ENCODE results near the gene CCDC187. TPM values are rescaled to one million over a fixed set of nuclear protein-coding genes. Genes with fewer than 3 reads are reported as not detected.

Gene CCDC187
- polyA plus RNA-seq, 1 donor (not counting 4 experiments of a cell fraction or from before 2014, with no cell fraction given) = 0.03 TPM

DNA sequence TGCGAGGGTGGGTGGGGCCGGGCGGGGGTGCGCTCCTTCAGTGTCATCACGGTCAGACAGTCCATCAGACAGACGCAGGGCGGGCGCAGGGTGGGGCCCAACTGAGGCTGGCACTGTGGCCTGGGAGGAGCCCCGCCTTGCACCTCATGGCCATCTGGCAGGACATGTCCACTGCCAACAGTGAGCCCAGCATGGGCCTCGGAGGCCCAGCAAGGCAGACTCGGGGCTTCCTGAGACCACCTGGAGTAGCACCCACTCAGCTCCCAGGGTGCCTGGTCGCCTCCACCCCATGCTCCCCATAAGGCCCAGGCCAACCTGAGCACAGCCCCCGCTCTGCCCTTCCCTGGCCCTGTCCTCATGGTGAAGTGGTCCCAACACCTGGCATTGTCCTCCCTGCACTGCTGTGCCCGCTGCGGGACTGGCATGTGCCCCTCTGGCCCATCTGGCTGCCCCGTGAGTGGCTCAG is 14.9 kb upstream of the CCDC187 start:
- peaks cover 13% of the 10 kb centered on the region for H3K4me1 ChIP-seq (ENCODE audit: control insufficient read depth, extremely low read depth, insufficient read depth, low read length)
- dilution Hi-C loops (cut with MboI; ENCODE audit: extremely low pct_ligation_motif_present, low sequenced_read_pairs) = no loop called here
- FAIRE-seq (no peak), DNase-seq (ENCODE audit: low read depth, low spot score) (no peak)
- TF ChIP-seq EZH2 (IDR thresholded peaks at IDR 0.05; ENCODE audit: low read length) = no peak
- no peak for TF ChIP-seq CTCF (optimal IDR thresholded peaks at IDR 0.05 in 1 of 3, IDR thresholded peaks at IDR 0.05 in 1 of 3, conservative IDR thresholded peaks at IDR 0.05 in 1 of 3; ENCODE audit: extremely low read depth in 1 of 3, insufficient read depth in 2 of 3, low read length in 3 of 3)
- peaks cover 8% of the 10 kb centered on the region for H3K9me3 ChIP-seq (ENCODE audit: control insufficient read depth, low read depth, low read length)
- no peak overlapping the region for H3K27ac ChIP-seq (ENCODE audit: control insufficient read depth, insufficient read depth, low read length)
- H4K20me1 ChIP-seq (ENCODE audit: control insufficient read depth, extremely low read depth, insufficient read depth, low read length) = no peaks in the 10 kb centered on the region
- H3K36me3 ChIP-seq (ENCODE audit: control insufficient read depth in 2 of 2, extremely low read depth in 1 of 2, insufficient read depth in 2 of 2, low read length in 2 of 2) = no peaks in the 10 kb centered on the region
- H2AFZ ChIP-seq (ENCODE audit: control insufficient read depth, low read length) = no peak overlapping the region
- H3K9me1 ChIP-seq (ENCODE audit: control insufficient read depth, extremely low read depth, insufficient read depth, low read length) = no peaks in the 10 kb centered on the region
- H3K4me2 ChIP-seq (ENCODE audit: control insufficient read depth, extremely low read depth, insufficient read depth, low read depth, low read length) = no peak overlapping the region
- no peaks in the 10 kb centered on the region for H3K79me2 ChIP-seq (ENCODE audit: control insufficient read depth, insufficient read depth, low read length)
- peaks cover 20% of the 10 kb centered on the region for H3K27me3 ChIP-seq (ENCODE audit: control insufficient read depth, extremely low read depth, insufficient read depth, low read length)
- no peak overlapping the region for H3K9ac ChIP-seq (ENCODE audit: control insufficient read depth, extremely low read depth, insufficient read depth, low read length)
- no peak overlapping the region for H3K4me3 ChIP-seq (ENCODE audit: control insufficient read depth in 2 of 3, extremely low read depth in 1 of 3, insufficient read depth in 2 of 3, low read depth in 1 of 3, low read length in 3 of 3)

GRCh38 chr9:136318111-136318775 is 14.3 kb upstream of the CCDC187 start:
- no peak overlapping the region for H3K9ac ChIP-seq (ENCODE audit: control insufficient read depth, extremely low read depth, insufficient read depth, low read length)
- H3K36me3 ChIP-seq (ENCODE audit: control insufficient read depth in 2 of 2, extremely low read depth in 1 of 2, insufficient read depth in 2 of 2, low read length in 2 of 2) = no peaks in the 10 kb centered on the region
- H3K27ac ChIP-seq (ENCODE audit: control insufficient read depth, insufficient read depth, low read length) = no peak overlapping the region
- peaks cover 8% of the 10 kb centered on the region for H3K9me3 ChIP-seq (ENCODE audit: control insufficient read depth, low read depth, low read length)
- TF ChIP-seq CTCF (optimal IDR thresholded peaks at IDR 0.05 in 1 of 3, IDR thresholded peaks at IDR 0.05 in 1 of 3, conservative IDR thresholded peaks at IDR 0.05 in 1 of 3; ENCODE audit: extremely low read depth in 1 of 3, insufficient read depth in 2 of 3, low read length in 3 of 3) (no peak), EZH2 (IDR thresholded peaks at IDR 0.05; ENCODE audit: low read length) (no peak)
- no peaks in the 10 kb centered on the region for H4K20me1 ChIP-seq (ENCODE audit: control insufficient read depth, extremely low read depth, insufficient read depth, low read length)
- no peaks in the 10 kb centered on the region for H3K9me1 ChIP-seq (ENCODE audit: control insufficient read depth, extremely low read depth, insufficient read depth, low read length)
- H3K27me3 ChIP-seq (ENCODE audit: control insufficient read depth, extremely low read depth, insufficient read depth, low read length) = peaks cover 17% of the 10 kb centered on the region
- H3K79me2 ChIP-seq (ENCODE audit: control insufficient read depth, insufficient read depth, low read length) = no peaks in the 10 kb centered on the region
- H3K4me3 ChIP-seq (ENCODE audit: control insufficient read depth in 2 of 3, extremely low read depth in 1 of 3, insufficient read depth in 2 of 3, low read depth in 1 of 3, low read length in 3 of 3) = no peak overlapping the region
- no peak for FAIRE-seq
- DNase-seq (ENCODE audit: low read depth, low spot score) = no peak
- H3K4me1 ChIP-seq (ENCODE audit: control insufficient read depth, extremely low read depth, insufficient read depth, low read length) = peaks cover 7% of the 10 kb centered on the region
- no peak overlapping the region for H2AFZ ChIP-seq (ENCODE audit: control insufficient read depth, low read length)
- H3K4me2 ChIP-seq (ENCODE audit: control insufficient read depth, extremely low read depth, insufficient read depth, low read depth, low read length) = no peak overlapping the region
- dilution Hi-C loops (cut with MboI; ENCODE audit: extremely low pct_ligation_motif_present, low sequenced_read_pairs) = no loop called here
